ENCODE results near the gene TANGO2. TPM values are rescaled to one million over a fixed set of nuclear protein-coding genes. Genes with fewer than 3 reads are reported as not detected.

TANGO2 gene
- total RNA-seq, 1 experiment from 2014 or later: 17.0 TPM

DNA sequence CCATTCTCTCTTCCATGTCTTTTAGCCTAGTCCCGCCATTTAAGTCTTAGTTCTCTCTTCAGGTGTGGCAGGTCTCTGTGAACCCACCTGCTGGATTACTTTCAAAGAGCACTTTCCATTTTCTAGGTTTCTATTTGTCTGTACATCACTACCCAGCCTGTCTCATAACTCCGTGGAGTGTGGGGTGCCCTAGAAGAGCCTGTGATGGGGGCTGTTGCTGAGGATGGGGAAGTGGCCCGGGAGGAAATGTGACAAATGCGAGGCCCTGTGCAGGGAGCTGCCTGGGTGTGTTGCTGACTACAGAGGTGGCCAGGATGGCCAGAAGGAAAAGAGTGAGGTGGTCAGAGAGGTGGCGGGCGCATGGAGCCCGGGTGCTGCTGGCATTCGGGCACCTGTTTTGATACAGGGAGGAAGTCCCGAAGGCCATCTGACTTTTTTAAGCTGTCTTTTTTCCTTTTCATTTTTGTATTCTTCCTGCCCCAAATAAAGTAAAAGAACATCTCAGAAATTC is 69.9 kb downstream of the TANGO2 start:
- CTCF ChIA-PET: no interaction called here
- intact Hi-C loops (cut with micrococcal nuclease): no loop called here
- RAD21 ChIA-PET (ENCODE audit: low non-redundant PET in 1 of 2, low total read pairs in 2 of 2, uncharacterized antibody in 2 of 2, unreplicated experiment in 2 of 2): no interaction called here
- no peak for DNase-seq (ENCODE audit: low read depth, low spot score)
- H3K36me3 ChIP-seq (ENCODE audit: control insufficient read depth in 1 of 2, insufficient read depth in 2 of 2, low read length in 2 of 2): peaks cover 91 to 94% of the 10 kb centered on the region in 2 experiments
- no TSS peak for BruUV-seq (replicated peaks)
- TF ChIP-seq SIN3A (IDR thresholded peaks at IDR 0.05; ENCODE audit: low read depth) (no peak), SRF (IDR thresholded peaks at IDR 0.05; ENCODE audit: low read depth) (no peak), FOSL1 (IDR thresholded peaks at IDR 0.05; ENCODE audit: low read depth) (no peak), POLR2AphosphoS5 (IDR thresholded peaks at IDR 0.05; ENCODE audit: low read depth, low read length) (no peak), ZFX (IDR thresholded peaks at IDR 0.05) (no peak), EZH2 (IDR thresholded peaks at IDR 0.05) (no peak), ZNF274 (IDR thresholded peaks at IDR 0.05; ENCODE audit: low read depth, low read length) (no peak), POLR2A (IDR thresholded peaks at IDR 0.05; ENCODE audit: borderline replicate concordance, extremely low read depth, insufficient read depth, insufficient read length) (no peak), EGR1 (IDR thresholded peaks at IDR 0.05; ENCODE audit: low read depth) (no peak), RAD21 (IDR thresholded peaks at IDR 0.05; ENCODE audit: low read depth) (no peak), ELF1 (IDR thresholded peaks at IDR 0.05; ENCODE audit: borderline replicate concordance, low read depth) (no peak), YY1 (IDR thresholded peaks at IDR 0.05; ENCODE audit: extremely low read depth, insufficient replicate concordance, low read depth, low read length) (no peak), SP1 (IDR thresholded peaks at IDR 0.05; ENCODE audit: low read depth) (no peak), EZH2phosphoT487 (IDR thresholded peaks at IDR 0.05; ENCODE audit: borderline replicate concordance) (no peak), JUND (IDR thresholded peaks at IDR 0.05) (no peak)
- TF ChIP-seq, protein P1, sequence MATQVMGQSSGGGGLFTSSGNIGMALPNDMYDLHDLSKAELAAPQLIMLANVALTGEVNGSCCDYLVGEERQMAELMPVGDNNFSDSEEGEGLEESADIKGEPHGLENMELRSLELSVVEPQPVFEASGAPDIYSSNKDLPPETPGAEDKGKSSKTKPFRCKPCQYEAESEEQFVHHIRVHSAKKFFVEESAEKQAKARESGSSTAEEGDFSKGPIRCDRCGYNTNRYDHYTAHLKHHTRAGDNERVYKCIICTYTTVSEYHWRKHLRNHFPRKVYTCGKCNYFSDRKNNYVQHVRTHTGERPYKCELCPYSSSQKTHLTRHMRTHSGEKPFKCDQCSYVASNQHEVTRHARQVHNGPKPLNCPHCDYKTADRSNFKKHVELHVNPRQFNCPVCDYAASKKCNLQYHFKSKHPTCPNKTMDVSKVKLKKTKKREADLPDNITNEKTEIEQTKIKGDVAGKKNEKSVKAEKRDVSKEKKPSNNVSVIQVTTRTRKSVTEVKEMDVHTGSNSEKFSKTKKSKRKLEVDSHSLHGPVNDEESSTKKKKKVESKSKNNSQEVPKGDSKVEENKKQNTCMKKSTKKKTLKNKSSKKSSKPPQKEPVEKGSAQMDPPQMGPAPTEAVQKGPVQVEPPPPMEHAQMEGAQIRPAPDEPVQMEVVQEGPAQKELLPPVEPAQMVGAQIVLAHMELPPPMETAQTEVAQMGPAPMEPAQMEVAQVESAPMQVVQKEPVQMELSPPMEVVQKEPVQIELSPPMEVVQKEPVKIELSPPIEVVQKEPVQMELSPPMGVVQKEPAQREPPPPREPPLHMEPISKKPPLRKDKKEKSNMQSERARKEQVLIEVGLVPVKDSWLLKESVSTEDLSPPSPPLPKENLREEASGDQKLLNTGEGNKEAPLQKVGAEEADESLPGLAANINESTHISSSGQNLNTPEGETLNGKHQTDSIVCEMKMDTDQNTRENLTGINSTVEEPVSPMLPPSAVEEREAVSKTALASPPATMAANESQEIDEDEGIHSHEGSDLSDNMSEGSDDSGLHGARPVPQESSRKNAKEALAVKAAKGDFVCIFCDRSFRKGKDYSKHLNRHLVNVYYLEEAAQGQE (IDR thresholded peaks at IDR 0.05; ENCODE audit: low read depth): no peak
- TF ChIP-seq, protein P2, sequence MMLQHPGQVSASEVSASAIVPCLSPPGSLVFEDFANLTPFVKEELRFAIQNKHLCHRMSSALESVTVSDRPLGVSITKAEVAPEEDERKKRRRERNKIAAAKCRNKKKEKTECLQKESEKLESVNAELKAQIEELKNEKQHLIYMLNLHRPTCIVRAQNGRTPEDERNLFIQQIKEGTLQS (IDR thresholded peaks at IDR 0.05): no peak
- TF ChIP-seq, protein P3, sequence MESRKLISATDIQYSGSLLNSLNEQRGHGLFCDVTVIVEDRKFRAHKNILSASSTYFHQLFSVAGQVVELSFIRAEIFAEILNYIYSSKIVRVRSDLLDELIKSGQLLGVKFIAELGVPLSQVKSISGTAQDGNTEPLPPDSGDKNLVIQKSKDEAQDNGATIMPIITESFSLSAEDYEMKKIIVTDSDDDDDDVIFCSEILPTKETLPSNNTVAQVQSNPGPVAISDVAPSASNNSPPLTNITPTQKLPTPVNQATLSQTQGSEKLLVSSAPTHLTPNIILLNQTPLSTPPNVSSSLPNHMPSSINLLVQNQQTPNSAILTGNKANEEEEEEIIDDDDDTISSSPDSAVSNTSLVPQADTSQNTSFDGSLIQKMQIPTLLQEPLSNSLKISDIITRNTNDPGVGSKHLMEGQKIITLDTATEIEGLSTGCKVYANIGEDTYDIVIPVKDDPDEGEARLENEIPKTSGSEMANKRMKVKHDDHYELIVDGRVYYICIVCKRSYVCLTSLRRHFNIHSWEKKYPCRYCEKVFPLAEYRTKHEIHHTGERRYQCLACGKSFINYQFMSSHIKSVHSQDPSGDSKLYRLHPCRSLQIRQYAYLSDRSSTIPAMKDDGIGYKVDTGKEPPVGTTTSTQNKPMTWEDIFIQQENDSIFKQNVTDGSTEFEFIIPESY (IDR thresholded peaks at IDR 0.05; ENCODE audit: extremely low read depth, insufficient replicate concordance, low read length): no peak
- TF ChIP-seq, protein P4, sequence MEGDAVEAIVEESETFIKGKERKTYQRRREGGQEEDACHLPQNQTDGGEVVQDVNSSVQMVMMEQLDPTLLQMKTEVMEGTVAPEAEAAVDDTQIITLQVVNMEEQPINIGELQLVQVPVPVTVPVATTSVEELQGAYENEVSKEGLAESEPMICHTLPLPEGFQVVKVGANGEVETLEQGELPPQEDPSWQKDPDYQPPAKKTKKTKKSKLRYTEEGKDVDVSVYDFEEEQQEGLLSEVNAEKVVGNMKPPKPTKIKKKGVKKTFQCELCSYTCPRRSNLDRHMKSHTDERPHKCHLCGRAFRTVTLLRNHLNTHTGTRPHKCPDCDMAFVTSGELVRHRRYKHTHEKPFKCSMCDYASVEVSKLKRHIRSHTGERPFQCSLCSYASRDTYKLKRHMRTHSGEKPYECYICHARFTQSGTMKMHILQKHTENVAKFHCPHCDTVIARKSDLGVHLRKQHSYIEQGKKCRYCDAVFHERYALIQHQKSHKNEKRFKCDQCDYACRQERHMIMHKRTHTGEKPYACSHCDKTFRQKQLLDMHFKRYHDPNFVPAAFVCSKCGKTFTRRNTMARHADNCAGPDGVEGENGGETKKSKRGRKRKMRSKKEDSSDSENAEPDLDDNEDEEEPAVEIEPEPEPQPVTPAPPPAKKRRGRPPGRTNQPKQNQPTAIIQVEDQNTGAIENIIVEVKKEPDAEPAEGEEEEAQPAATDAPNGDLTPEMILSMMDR (IDR thresholded peaks at IDR 0.05 in 2 of 3, conservative IDR thresholded peaks at IDR 0.05 in 1 of 3; ENCODE audit: borderline replicate concordance in 1 of 3, insufficient read depth in 1 of 3, low read depth in 2 of 3, low read length in 2 of 3): no peak
- TF ChIP-seq, protein P5, sequence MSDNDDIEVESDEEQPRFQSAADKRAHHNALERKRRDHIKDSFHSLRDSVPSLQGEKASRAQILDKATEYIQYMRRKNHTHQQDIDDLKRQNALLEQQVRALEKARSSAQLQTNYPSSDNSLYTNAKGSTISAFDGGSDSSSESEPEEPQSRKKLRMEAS (IDR thresholded peaks at IDR 0.05): no peak
- POLR2A ChIA-PET: no interaction called here
- H3K79me2 ChIP-seq (ENCODE audit: insufficient read depth, low read length): peaks cover 81% of the 10 kb centered on the region
- no peak overlapping the region for H3K9ac ChIP-seq (ENCODE audit: low read length)
- no peak overlapping the region for H3K4me3 ChIP-seq (replicated peaks in 1 of 2; ENCODE audit: low read depth in 1 of 2, low read length in 2 of 2)
- H2AFZ ChIP-seq (ENCODE audit: low read depth, low read length, poor library complexity, severe bottlenecking): no peak overlapping the region
- H3K27ac ChIP-seq (ENCODE audit: low read depth, low read length): no peak overlapping the region
- H3K4me2 ChIP-seq (ENCODE audit: low read length): no peak overlapping the region
- ATAC-seq: no peak
- H4K20me1 ChIP-seq (ENCODE audit: insufficient read depth): no peaks in the 10 kb centered on the region; the same call in 1 of the 2 replicates
- H3K27me3 ChIP-seq (ENCODE audit: insufficient read depth, low read length): no peaks in the 10 kb centered on the region
- no peaks in the 10 kb centered on the region for H3K9me2 ChIP-seq (ENCODE audit: insufficient read depth)
- no peaks in the 10 kb centered on the region for H3K9me3 ChIP-seq (ENCODE audit: control insufficient read depth in 1 of 2, insufficient read depth in 1 of 2, low read depth in 1 of 2, low read length in 2 of 2)
- no peaks in the 10 kb centered on the region for H3K4me1 ChIP-seq (ENCODE audit: control insufficient read depth in 1 of 2, insufficient read depth in 2 of 2, low read length in 2 of 2)

All from HCT116 (cell line).